ENCODE data around the gene CNTNAP2. TPM values are rescaled to one million over a fixed set of nuclear protein-coding genes. Genes with fewer than 3 reads are reported as not detected.

Gene CNTNAP2
- total and polyA plus RNA-seq, 9 donors, result 0.24 to 7.0 (median 1.5) TPM

DNA sequence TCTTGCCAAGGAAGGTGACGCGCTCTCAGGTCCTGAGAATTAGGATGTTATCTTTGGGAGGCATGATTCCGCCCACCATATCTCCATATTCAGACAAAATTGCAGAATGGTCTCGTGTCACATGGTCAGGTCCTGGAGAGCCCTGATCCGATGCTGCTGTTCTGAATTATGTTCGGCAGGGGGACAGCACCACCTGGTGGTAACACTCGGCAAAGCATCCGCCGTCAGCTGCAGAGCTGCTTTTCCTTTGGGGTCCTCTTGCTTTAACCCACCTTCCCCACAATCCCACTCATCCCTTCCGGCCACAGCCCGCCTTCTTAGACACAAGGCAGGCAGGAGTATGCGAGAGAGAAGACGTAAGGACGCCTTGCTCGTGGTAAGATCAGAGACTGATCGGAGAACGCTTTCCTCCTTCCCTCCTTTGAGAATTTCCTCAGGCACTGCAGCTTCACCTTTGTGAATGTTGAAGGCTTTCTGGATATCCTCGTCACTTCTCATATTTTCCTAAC is 2146.2 kb downstream of the CNTNAP2 start:
- WGBS, 3 donors, result 3 to 8% (median 6%) methylated on average over 18 of the region's 18 CpGs
- TF ChIP-seq POLR2A (IDR thresholded peaks at IDR 0.05) (no peak), EP300 (IDR thresholded peaks at IDR 0.05) (no peak), CTCF (IDR thresholded peaks at IDR 0.05) (peak; percentile 88 to 91 (median 88))
- no peak overlapping the region for H3K4me3 ChIP-seq
- no peaks in the 10 kb centered on the region for H3K27me3 ChIP-seq
- H3K27ac ChIP-seq, result peak overlapping the region; percentile 21 to 85
- H3K4me1 ChIP-seq (ENCODE audit: insufficient read depth), result peaks cover 13% of the 10 kb centered on the region
- intact Hi-C loops (cut with DNase I), result no loop called here
- no peaks in the 10 kb centered on the region for H3K9me3 ChIP-seq
- peak; percentile 70 to 87 (median 83) for DNase-seq
- no peaks in the 10 kb centered on the region for H3K36me3 ChIP-seq

- H3K4me3 ChIP-seq, result no peak overlapping the region
- no peaks in the 10 kb centered on the region for H3K9me3 ChIP-seq
- 55 to 63% (median 60%) methylated on average over 7 of the region's 7 CpGs for WGBS, 3 donors
- no peaks in the 10 kb centered on the region for H3K27me3 ChIP-seq
- TF ChIP-seq EP300 (IDR thresholded peaks at IDR 0.05) (no peak), CTCF (IDR thresholded peaks at IDR 0.05) (peak in 1 of 3 donors; percentile 14), POLR2A (IDR thresholded peaks at IDR 0.05) (no peak)
- H3K36me3 ChIP-seq, result no peaks in the 10 kb centered on the region
- no peak overlapping the region for H3K27ac ChIP-seq
- peaks cover 13% of the 10 kb centered on the region for H3K4me1 ChIP-seq (ENCODE audit: insufficient read depth)
- intact Hi-C loops (cut with DNase I), result no loop called here
- DNase-seq, result no peak
These were observed 2148.4 kb downstream of the CNTNAP2 start for GRCh38 chr7:148264933-148265557.

GRCh38 chr7:148265896-148266295 is 2149.3 kb downstream of the CNTNAP2 start:
- H3K4me3 ChIP-seq, result no peak overlapping the region
- H3K36me3 ChIP-seq, result no peaks in the 10 kb centered on the region
- no peak for DNase-seq
- WGBS, 3 donors, result 72 to 91% (median 88%) methylated on average over 7 of the region's 7 CpGs
- H3K4me1 ChIP-seq (ENCODE audit: insufficient read depth), result peaks cover 10% of the 10 kb centered on the region
- intact Hi-C loops (cut with DNase I), result no loop called here
- H3K9me3 ChIP-seq, result no peaks in the 10 kb centered on the region
- H3K27ac ChIP-seq, result no peak overlapping the region
- no peaks in the 10 kb centered on the region for H3K27me3 ChIP-seq
- TF ChIP-seq CTCF (IDR thresholded peaks at IDR 0.05), result no peak
- TF ChIP-seq EP300 (IDR thresholded peaks at IDR 0.05), result no peak
- TF ChIP-seq POLR2A (IDR thresholded peaks at IDR 0.05), result no peak

DNA sequence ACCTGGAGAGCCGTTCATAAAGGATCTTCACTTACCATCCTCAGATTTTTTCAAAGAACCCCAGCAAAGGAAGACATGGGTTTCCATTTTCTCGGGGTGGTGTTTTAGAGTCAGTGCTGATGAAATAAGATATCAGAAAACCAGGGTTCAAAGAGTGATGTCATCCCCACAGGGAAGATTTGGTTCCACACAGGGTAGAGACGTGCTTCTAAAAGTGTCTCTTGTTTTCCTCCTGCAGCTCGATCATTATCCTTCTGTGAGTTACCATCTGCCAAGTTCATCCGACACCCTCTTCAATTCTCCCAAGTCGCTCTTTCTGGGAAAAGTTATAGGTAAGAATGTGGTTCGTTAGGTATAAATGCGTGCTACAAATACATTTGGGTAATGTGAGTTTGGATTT is 2150.2 kb downstream of the CNTNAP2 start:
- Histone ChIP-seq H3K27ac (no peak overlapping the region), H3K36me3 (no peaks in the 10 kb centered on the region), H3K4me3 (no peak overlapping the region), H3K27me3 (no peaks in the 10 kb centered on the region), H3K9me3 (no peaks in the 10 kb centered on the region), H3K4me1 (ENCODE audit: insufficient read depth) (peaks cover 2% of the 10 kb centered on the region)
- DNase-seq, result no peak
- intact Hi-C loops (cut with DNase I), result no loop called here
- WGBS, 3 donors, result 88 to 90% (median 88%) methylated on average over 8 of the region's 8 CpGs
- no peak for TF ChIP-seq POLR2A (IDR thresholded peaks at IDR 0.05)
- no peak for TF ChIP-seq CTCF (IDR thresholded peaks at IDR 0.05)
- TF ChIP-seq EP300 (IDR thresholded peaks at IDR 0.05), result no peak
